Uterus (tissue), 2 donors: Measurements from ENCODE around the gene ARL3.

Experiments
- POLR2A ChIP-seq, 2 donors: fragments of 450-650 bp; IDR thresholded peaks; one replicate each; pipeline ENCODE4 v1.6.1; 2016; ENCODE audit warnings: antibody characterized with exemption in 2 of 2, mild to moderate bottlenecking in 1 of 2, moderate library complexity in 1 of 2
- TF ChIP-seq, protein P1 (sequence below), 4 experiments: fragments of 200-600 bp in 2 of 4; fragments of 450-650 bp in 2 of 4; sonication (generic) in 2 of 4; IDR thresholded peaks; one replicate each; pipeline ENCODE4 v1.5.1; 2016 to 2019; ENCODE audit warnings: antibody characterized with exemption in 4 of 4, mild to moderate bottlenecking in 2 of 4, moderate library complexity in 1 of 4

DNA sequence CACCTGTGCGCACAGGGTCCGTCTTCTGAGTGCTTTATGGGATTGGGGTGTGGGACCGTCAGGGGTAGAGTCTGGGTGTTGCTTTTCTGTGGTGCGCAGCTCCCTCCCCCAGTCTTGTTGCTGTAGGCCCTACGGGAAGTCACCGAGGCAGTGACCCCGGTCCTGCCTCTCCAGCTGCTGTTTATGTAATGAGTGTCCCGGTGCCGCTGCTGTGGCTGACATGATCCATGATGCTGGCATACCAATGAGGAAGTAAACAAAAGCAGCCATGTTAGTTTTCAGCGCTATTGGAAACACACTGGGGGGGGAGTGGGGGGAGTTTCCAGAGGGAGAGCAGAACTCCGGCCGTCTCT, 68.8 kb downstream of the ARL3 start:
- TF ChIP-seq, protein P1, sequence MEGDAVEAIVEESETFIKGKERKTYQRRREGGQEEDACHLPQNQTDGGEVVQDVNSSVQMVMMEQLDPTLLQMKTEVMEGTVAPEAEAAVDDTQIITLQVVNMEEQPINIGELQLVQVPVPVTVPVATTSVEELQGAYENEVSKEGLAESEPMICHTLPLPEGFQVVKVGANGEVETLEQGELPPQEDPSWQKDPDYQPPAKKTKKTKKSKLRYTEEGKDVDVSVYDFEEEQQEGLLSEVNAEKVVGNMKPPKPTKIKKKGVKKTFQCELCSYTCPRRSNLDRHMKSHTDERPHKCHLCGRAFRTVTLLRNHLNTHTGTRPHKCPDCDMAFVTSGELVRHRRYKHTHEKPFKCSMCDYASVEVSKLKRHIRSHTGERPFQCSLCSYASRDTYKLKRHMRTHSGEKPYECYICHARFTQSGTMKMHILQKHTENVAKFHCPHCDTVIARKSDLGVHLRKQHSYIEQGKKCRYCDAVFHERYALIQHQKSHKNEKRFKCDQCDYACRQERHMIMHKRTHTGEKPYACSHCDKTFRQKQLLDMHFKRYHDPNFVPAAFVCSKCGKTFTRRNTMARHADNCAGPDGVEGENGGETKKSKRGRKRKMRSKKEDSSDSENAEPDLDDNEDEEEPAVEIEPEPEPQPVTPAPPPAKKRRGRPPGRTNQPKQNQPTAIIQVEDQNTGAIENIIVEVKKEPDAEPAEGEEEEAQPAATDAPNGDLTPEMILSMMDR (IDR thresholded peaks at IDR 0.05): no peak
- no peak for TF ChIP-seq POLR2A (IDR thresholded peaks at IDR 0.05)
